PC-9 (cell line): Measurements from ENCODE around the gene CLDND2.

Experiments used
- EZH2 ChIP-seq: fragments of 200-600 bp; sonication (generic); IDR thresholded peaks from 2 replicates; pipeline ENCODE4 v1.8.0; 2017; ENCODE audit warnings: antibody characterized with exemption, low read depth
- TF ChIP-seq, protein P1 (sequence below): fragments of 200-600 bp; sonication (generic); conservative IDR thresholded peaks from 2 replicates; pipeline ENCODE4 v1.6.1; 2017; ENCODE audit warnings: mixed run types, antibody characterized with exemption, mild to moderate bottlenecking, moderate library complexity

DNA sequence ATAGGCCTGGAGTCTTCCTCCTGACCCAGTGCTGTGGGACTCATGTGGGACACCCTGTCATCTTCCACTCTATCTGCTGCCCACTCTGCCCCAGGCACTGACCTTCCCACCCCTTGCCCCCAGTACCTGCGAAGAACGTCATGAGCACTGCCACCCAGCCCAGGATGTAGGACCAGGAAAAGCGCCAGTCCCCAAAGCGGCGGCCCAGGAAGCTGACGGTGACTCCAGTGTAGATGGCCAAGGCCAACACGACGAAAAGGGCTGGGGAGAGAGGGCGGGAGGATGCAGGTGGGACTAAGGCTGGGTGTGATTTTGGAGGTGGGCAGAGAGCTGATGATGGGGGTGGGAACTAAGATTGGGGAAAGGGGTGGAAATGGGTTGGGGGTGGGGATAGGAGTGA, 11.6 kb upstream of the CLDND2 start:
- TF ChIP-seq, protein P1, sequence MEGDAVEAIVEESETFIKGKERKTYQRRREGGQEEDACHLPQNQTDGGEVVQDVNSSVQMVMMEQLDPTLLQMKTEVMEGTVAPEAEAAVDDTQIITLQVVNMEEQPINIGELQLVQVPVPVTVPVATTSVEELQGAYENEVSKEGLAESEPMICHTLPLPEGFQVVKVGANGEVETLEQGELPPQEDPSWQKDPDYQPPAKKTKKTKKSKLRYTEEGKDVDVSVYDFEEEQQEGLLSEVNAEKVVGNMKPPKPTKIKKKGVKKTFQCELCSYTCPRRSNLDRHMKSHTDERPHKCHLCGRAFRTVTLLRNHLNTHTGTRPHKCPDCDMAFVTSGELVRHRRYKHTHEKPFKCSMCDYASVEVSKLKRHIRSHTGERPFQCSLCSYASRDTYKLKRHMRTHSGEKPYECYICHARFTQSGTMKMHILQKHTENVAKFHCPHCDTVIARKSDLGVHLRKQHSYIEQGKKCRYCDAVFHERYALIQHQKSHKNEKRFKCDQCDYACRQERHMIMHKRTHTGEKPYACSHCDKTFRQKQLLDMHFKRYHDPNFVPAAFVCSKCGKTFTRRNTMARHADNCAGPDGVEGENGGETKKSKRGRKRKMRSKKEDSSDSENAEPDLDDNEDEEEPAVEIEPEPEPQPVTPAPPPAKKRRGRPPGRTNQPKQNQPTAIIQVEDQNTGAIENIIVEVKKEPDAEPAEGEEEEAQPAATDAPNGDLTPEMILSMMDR, result no peak
- TF ChIP-seq EZH2, result no peak
